Measurements from ENCODE around the gene TPPP2. TPM values are rescaled to one million over a fixed set of nuclear protein-coding genes. Genes with fewer than 3 reads are reported as not detected.

TPPP2 gene
- total and polyA plus RNA-seq, 10 of the 15 experiments (the other 5 are each of a cell fraction or from before 2014, with no cell fraction given): not detected

DNA sequence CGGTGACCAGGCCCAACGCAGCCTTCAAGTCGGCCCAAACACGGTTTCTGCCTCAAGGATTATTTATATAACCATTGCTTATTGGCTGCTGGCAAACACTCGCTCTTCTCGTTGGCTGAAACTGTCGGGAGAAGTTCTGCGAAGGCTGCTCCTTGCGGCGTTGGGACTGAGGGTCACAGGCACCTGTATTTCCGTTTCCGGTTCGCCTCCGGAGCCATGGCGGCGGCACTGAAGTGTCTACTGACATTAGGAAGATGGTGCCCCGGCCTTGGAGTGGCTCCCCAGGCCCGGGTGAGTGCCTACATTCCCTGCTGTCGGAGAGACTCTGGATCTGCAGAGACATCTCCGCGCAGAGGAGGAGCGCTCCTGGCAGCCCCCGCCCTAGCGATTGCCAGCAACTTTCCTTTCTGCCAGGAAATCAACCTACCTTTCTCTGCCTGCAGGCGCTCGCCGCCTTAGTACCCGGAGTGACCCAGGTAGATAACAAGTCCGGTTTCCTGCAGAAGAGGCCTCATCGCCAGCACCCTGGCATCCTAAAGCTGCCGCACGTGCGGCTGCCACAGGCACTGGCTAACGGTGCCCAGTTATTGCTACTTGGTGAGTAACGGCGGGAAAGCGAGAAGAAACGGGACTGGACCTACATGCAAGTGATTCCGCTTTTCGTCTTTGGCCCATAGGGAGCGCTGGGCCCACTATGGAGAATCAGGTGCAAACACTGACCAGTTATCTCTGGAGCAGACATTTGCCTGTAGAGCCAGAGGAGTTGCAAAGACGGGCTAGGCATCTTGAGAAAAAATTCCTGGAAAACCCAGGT is 40.0 kb upstream of the TPPP2 start, which contains the start of gene METTL17 (continued):
- TF ChIP-seq HDAC2 (IDR thresholded peaks at IDR 0.05) (no peak), RUNX3 (IDR thresholded peaks at IDR 0.05; ENCODE audit: low read length) (peak; percentile 70), RB1 (IDR thresholded peaks at IDR 0.05; ENCODE audit: borderline replicate concordance) (0 out of 2 replicates have a peak, but pooled peaks have one; percentile 64), GABPA (IDR thresholded peaks at IDR 0.05; ENCODE audit: low read depth) (peak; percentile 98), CHD2 (IDR thresholded peaks at IDR 0.05; ENCODE audit: borderline replicate concordance, low read depth, low read length) (peak; percentile 93), ZNF207 (IDR thresholded peaks at IDR 0.05; ENCODE audit: borderline replicate concordance) (peak; percentile 60; the same call in 1 of the 2 replicates), POLR2A (IDR thresholded peaks at IDR 0.05; ENCODE audit: low read depth, low read length) (peak; percentile 90), EZH2 (IDR thresholded peaks at IDR 0.05; ENCODE audit: borderline replicate concordance, control insufficient read depth, low read depth, low read length) (no peak), CBFB (IDR thresholded peaks at IDR 0.05; ENCODE audit: low read depth) (peak; percentile 63; the same call in 1 of the 2 replicates), CEBPB (IDR thresholded peaks at IDR 0.05; ENCODE audit: borderline replicate concordance in 1 of 2, low read depth in 2 of 2, low read length in 2 of 2) (no peak), NFXL1 (IDR thresholded peaks at IDR 0.05; ENCODE audit: borderline replicate concordance) (no peak), PAX8 (IDR thresholded peaks at IDR 0.05) (no peak), RBBP5 (conservative IDR thresholded peaks at IDR 0.05) (no peak), HDAC6 (IDR thresholded peaks at IDR 0.05; ENCODE audit: unreplicated experiment) (no peak), SMAD1 (IDR thresholded peaks at IDR 0.05; ENCODE audit: low read depth, partially characterized antibody) (no peak), SIX5 (IDR thresholded peaks at IDR 0.05; ENCODE audit: low read depth, low read length, severe bottlenecking) (peak; percentile 79)
- TF ChIP-seq, protein P1, sequence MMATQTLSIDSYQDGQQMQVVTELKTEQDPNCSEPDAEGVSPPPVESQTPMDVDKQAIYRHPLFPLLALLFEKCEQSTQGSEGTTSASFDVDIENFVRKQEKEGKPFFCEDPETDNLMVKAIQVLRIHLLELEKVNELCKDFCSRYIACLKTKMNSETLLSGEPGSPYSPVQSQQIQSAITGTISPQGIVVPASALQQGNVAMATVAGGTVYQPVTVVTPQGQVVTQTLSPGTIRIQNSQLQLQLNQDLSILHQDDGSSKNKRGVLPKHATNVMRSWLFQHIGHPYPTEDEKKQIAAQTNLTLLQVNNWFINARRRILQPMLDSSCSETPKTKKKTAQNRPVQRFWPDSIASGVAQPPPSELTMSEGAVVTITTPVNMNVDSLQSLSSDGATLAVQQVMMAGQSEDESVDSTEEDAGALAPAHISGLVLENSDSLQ (IDR thresholded peaks at IDR 0.05): peak; percentile 70
- TF ChIP-seq, protein P2, sequence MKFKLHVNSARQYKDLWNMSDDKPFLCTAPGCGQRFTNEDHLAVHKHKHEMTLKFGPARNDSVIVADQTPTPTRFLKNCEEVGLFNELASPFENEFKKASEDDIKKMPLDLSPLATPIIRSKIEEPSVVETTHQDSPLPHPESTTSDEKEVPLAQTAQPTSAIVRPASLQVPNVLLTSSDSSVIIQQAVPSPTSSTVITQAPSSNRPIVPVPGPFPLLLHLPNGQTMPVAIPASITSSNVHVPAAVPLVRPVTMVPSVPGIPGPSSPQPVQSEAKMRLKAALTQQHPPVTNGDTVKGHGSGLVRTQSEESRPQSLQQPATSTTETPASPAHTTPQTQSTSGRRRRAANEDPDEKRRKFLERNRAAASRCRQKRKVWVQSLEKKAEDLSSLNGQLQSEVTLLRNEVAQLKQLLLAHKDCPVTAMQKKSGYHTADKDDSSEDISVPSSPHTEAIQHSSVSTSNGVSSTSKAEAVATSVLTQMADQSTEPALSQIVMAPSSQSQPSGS (IDR thresholded peaks at IDR 0.05; ENCODE audit: low read length): no peak
- TF ChIP-seq, protein P3, sequence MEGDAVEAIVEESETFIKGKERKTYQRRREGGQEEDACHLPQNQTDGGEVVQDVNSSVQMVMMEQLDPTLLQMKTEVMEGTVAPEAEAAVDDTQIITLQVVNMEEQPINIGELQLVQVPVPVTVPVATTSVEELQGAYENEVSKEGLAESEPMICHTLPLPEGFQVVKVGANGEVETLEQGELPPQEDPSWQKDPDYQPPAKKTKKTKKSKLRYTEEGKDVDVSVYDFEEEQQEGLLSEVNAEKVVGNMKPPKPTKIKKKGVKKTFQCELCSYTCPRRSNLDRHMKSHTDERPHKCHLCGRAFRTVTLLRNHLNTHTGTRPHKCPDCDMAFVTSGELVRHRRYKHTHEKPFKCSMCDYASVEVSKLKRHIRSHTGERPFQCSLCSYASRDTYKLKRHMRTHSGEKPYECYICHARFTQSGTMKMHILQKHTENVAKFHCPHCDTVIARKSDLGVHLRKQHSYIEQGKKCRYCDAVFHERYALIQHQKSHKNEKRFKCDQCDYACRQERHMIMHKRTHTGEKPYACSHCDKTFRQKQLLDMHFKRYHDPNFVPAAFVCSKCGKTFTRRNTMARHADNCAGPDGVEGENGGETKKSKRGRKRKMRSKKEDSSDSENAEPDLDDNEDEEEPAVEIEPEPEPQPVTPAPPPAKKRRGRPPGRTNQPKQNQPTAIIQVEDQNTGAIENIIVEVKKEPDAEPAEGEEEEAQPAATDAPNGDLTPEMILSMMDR (IDR thresholded peaks at IDR 0.05 in 2 of 3, conservative IDR thresholded peaks at IDR 0.05 in 1 of 3; ENCODE audit: control insufficient read depth in 2 of 3, extremely low read depth in 1 of 3, insufficient read depth in 1 of 3, low read depth in 3 of 3, low read length in 3 of 3): peak; percentile 7 to 43 (median 35); a peak in 5 of 6 replicates
- TF ChIP-seq, protein P4, sequence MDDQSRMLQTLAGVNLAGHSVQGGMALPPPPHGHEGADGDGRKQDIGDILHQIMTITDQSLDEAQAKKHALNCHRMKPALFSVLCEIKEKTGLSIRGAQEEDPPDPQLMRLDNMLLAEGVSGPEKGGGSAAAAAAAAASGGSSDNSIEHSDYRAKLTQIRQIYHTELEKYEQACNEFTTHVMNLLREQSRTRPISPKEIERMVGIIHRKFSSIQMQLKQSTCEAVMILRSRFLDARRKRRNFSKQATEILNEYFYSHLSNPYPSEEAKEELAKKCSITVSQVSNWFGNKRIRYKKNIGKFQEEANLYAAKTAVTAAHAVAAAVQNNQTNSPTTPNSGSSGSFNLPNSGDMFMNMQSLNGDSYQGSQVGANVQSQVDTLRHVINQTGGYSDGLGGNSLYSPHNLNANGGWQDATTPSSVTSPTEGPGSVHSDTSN (IDR thresholded peaks at IDR 0.05; ENCODE audit: insufficient replicate concordance, low read depth, low read length): no peak
- TF ChIP-seq, protein P5, sequence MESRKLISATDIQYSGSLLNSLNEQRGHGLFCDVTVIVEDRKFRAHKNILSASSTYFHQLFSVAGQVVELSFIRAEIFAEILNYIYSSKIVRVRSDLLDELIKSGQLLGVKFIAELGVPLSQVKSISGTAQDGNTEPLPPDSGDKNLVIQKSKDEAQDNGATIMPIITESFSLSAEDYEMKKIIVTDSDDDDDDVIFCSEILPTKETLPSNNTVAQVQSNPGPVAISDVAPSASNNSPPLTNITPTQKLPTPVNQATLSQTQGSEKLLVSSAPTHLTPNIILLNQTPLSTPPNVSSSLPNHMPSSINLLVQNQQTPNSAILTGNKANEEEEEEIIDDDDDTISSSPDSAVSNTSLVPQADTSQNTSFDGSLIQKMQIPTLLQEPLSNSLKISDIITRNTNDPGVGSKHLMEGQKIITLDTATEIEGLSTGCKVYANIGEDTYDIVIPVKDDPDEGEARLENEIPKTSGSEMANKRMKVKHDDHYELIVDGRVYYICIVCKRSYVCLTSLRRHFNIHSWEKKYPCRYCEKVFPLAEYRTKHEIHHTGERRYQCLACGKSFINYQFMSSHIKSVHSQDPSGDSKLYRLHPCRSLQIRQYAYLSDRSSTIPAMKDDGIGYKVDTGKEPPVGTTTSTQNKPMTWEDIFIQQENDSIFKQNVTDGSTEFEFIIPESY (IDR thresholded peaks at IDR 0.05): no peak

Measured in GM12878 (cell line).